ENCODE data around the gene NAALADL2. TPM values are rescaled to one million over a fixed set of nuclear protein-coding genes. Genes with fewer than 3 reads are reported as not detected.

NAALADL2 gene
- total RNA-seq, 1 donor: 13.4 TPM

DNA sequence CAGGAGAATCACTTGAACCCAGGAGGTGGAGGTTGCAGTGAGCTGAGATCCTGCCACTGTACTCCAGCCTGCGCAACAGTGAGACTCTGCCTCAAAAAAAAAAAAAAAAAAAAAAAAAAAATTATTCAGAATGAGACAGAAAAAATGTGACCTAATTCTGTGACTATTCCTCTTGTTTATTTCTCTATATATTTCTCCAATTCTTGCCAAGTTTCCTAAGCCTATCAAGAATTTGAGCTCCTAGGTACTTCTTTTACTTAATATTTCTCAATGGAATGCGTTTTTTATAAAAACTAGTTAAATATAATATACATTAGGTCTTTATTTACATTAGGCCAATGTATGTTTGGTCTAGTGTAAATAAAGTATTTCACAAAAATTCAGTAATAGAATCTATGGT is 86.8 kb downstream of the NAALADL2 start:
- no peak overlapping the region for H3K4me3 ChIP-seq (ENCODE audit: low read depth, low read length)
- TF ChIP-seq, protein P1, sequence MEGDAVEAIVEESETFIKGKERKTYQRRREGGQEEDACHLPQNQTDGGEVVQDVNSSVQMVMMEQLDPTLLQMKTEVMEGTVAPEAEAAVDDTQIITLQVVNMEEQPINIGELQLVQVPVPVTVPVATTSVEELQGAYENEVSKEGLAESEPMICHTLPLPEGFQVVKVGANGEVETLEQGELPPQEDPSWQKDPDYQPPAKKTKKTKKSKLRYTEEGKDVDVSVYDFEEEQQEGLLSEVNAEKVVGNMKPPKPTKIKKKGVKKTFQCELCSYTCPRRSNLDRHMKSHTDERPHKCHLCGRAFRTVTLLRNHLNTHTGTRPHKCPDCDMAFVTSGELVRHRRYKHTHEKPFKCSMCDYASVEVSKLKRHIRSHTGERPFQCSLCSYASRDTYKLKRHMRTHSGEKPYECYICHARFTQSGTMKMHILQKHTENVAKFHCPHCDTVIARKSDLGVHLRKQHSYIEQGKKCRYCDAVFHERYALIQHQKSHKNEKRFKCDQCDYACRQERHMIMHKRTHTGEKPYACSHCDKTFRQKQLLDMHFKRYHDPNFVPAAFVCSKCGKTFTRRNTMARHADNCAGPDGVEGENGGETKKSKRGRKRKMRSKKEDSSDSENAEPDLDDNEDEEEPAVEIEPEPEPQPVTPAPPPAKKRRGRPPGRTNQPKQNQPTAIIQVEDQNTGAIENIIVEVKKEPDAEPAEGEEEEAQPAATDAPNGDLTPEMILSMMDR (IDR thresholded peaks at IDR 0.05; ENCODE audit: insufficient read depth, low read depth, low read length): no peak
- no peak for DNase-seq (ENCODE audit: low read depth)

DNA sequence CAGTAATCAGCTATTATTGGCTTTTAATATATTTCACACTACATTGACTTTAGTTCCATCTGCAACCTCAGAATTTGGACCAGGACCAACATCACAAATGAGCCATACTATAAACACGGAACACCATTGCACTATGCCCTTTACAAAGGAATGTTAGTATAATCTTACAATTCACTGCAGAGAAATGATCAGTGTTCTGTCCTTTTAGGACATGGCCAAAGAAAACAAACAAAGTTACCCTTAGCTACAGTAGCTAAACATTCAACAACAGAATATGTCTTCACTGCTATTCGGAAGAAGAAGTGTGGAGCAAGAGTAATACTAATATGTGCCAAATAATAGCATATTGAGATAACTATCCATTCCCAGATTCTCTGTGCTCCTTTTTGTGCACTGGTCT is 90.4 kb downstream of the NAALADL2 start:
- TF ChIP-seq, protein P1 (IDR thresholded peaks at IDR 0.05; ENCODE audit: insufficient read depth, low read depth, low read length): no peak
- H3K4me3 ChIP-seq (ENCODE audit: low read depth, low read length): no peak overlapping the region
- peak; percentile 77 for DNase-seq (ENCODE audit: low read depth)

DNA sequence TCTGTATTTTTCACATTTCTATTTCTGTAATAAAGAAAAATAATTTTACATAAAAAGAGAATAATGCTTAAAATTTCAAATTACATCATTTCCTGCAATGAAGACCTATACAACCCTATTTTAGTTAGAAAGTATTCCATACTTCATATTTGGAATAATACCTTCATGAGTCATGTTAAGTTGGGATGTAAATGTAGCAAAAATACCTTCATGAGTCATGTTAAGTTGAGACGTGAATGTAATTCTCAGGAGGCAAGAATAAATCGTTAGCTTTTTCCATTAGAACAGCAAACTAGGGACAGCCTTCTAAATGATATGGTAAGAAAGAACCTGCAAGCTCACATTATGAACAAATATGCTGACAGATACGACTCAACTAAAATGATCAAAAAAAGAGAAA is 91.9 kb downstream of the NAALADL2 start:
- H3K4me3 ChIP-seq (ENCODE audit: low read depth, low read length): no peak overlapping the region
- DNase-seq (ENCODE audit: low read depth): peak; percentile 40
- TF ChIP-seq, protein P1 (IDR thresholded peaks at IDR 0.05; ENCODE audit: insufficient read depth, low read depth, low read length): no peak

DNA sequence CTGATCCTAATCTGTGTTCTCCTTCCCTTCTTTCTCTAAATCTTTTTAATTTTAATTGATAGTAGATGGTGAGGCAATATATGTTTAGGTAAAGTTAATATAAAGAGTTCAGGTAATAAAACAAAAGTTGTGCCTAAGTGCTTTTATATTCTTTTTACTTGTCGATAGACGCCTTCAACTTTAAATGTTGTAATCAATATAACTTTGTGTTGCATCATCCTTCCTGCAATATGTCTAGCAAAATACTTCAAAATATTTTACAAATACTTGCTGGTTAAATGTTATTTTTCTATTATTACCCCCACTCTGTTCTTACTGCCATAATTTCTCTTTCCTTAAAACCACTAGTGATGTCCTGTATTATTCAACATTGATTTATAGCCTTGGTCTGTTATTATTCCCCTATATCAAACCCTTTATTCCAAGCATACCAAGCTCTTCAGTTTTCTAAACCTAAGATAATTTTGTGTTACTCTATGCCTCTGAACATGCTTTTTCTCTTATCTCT is 92.4 kb downstream of the NAALADL2 start:
- no peak for DNase-seq (ENCODE audit: low read depth)
- TF ChIP-seq, protein P1 (IDR thresholded peaks at IDR 0.05; ENCODE audit: insufficient read depth, low read depth, low read length): no peak
- H3K4me3 ChIP-seq (ENCODE audit: low read depth, low read length): no peak overlapping the region

DNA sequence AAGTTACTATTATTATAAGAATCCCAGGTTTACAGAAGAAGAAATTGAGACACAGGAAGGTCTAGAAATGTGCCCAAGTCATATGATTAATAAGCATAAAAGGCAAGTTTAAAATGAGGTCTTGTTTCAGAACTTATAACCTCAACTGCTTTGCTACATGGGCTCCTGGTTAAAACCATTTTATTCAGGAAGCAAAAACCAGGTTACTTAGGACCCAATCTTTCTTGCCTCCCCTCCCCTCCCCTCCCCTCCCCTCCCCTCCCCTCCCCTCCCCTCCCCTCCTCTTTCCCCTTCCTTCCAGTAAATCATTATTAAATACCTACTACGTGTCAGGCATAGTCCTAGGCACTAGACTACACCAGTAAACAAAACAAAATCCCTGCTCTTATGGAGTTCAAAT is 93.9 kb downstream of the NAALADL2 start:
- DNase-seq (ENCODE audit: low read depth): no peak
- no peak overlapping the region for H3K4me3 ChIP-seq (ENCODE audit: low read depth, low read length)
- TF ChIP-seq, protein P1 (IDR thresholded peaks at IDR 0.05; ENCODE audit: insufficient read depth, low read depth, low read length): no peak

DNA sequence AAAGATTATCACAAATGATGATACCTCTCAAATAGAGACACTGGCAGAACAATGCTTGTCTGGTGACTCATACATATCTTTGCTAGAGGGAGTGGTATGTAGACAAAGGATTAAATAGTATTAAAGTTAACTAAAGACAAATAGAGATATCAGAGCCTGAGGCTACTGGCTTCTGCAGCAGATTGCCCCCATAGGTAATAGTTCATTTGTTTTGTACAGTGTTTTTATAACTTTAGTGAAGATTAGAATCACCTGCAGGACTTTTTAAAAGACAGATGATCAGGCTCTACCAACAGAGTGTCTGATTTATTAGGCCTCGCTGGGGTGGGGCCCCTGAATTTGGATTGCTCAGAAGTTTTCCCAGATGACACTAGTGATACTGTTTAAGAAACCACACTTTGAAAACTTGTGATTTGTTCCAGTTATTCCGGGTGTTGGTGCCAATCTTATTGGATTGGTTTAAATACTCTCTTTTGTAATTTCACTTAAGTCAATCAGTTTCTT is 96.4 kb downstream of the NAALADL2 start:
- DNase-seq (ENCODE audit: low read depth): peak; percentile 20
- H3K4me3 ChIP-seq (ENCODE audit: low read depth, low read length): no peak overlapping the region
- TF ChIP-seq, protein P1 (IDR thresholded peaks at IDR 0.05; ENCODE audit: insufficient read depth, low read depth, low read length): no peak

DNA sequence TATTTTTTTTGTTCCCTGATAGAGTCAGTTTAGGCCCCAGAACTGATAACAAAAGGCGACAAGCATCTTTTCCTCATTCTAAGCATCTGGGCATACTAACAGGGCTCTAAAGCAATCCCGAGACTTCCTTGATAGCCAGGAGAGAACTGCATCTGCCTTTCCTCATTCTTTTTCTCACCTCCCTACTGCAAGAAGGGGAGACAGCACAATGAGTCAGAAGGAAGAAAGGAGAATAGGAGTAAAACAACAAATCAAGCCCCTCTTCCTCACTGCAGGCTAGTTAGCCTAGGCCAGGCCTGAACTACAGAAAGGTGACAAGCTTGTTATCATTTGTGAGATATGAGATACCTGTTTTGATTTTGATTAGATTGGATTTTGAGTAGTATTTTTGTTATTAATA is 97.9 kb downstream of the NAALADL2 start:
- no peak for DNase-seq (ENCODE audit: low read depth)
- TF ChIP-seq, protein P1 (IDR thresholded peaks at IDR 0.05; ENCODE audit: insufficient read depth, low read depth, low read length): no peak
- no peak overlapping the region for H3K4me3 ChIP-seq (ENCODE audit: low read depth, low read length)

All from fibroblast of villous mesenchyme (primary cell).